SK-N-SH (cell line): ENCODE results near the gene PRR11. TPM values are rescaled to one million over a fixed set of nuclear protein-coding genes. Genes with fewer than 3 reads are reported as not detected.

Experiments used
- CTCF ChIA-PET: fragments of 300-600, 350-600 bp; formaldehyde crosslinking; extraction: SDS; loops from one replicate; lab custom pipeline; 2021; lab: Yijun Ruan, JAX
- POLR2A ChIA-PET: fragments of 350-600 bp; sonication (Branson Sonifier 250); formaldehyde crosslinking; extraction: SDS; loops from one replicate; lab custom pipeline; 2020; ENCODE audit warnings: antibody characterized with exemption, inconsistent platforms; lab: Yijun Ruan, JAX
- DNase-seq: peaks from one replicate; pipeline ENCODE4 v3.0.0; 2012
- H2AFZ ChIP-seq: fragments of 200-600 bp; sonication (generic); 2 replicates; pipeline ENCODE4 v1.8.1; 2016; ENCODE audit warnings: antibody characterized with exemption, mild to moderate bottlenecking, low read depth
- H3F3A ChIP-seq: fragments of 200-600 bp; sonication (generic); replicated peaks from 2 replicates; pipeline ENCODE3; 2016; ENCODE audit warnings: antibody characterized with exemption, mild to moderate bottlenecking; ENCODE audit not compliant: insufficient read depth
- H3K27ac ChIP-seq, 2 experiments: fragments of 200-500 bp in 1 of 2; fragments of 200-600 bp in 1 of 2; sonication (Bioruptor generic) in 1 of 2; sonication (generic), shearing (Covaris generic) in 1 of 2; 2 replicates each; pipeline versions ENCODE4 v1.5.1 to v1.6.1; 2014 to 2016; ENCODE audit warnings: low read depth in 2 of 2, inconsistent platforms in 1 of 2, low read length in 1 of 2, mild to moderate bottlenecking in 1 of 2, mixed read lengths in 1 of 2
- H3K27me3 ChIP-seq: fragments of 200-600 bp; sonication (generic), shearing (Covaris generic); 2 replicates; pipeline ENCODE4 v1.6.1; 2016; ENCODE audit warnings: mixed run types; ENCODE audit not compliant: insufficient read depth
- H3K36me3 ChIP-seq, 2 experiments: fragments of 200-500 bp in 1 of 2; fragments of 200-600 bp in 1 of 2; sonication (Bioruptor generic) in 1 of 2; sonication (generic) in 1 of 2; replicated peaks in 1 of 2; 2 replicates each; pipeline versions ENCODE3 to v1.5.1; 2014 to 2016; ENCODE audit warnings: low read length in 1 of 2, mild to moderate bottlenecking in 1 of 2; ENCODE audit not compliant: insufficient read depth in 2 of 2, control insufficient read depth in 1 of 2
- H3K4me1 ChIP-seq, 2 experiments: fragments of 200-500 bp in 1 of 2; fragments of 200-600 bp in 1 of 2; sonication (Bioruptor generic) in 1 of 2; sonication (generic), shearing (Covaris generic) in 1 of 2; 2 replicates each; pipeline versions ENCODE4 v1.5.1 to v1.6.1; 2014 to 2016; ENCODE audit warnings: low read depth in 1 of 2, low read length in 1 of 2, mixed run types in 1 of 2; ENCODE audit not compliant: insufficient read depth in 2 of 2, control insufficient read depth in 1 of 2
- H3K4me2 ChIP-seq: fragments of 200-600 bp; sonication (generic), shearing (Covaris generic); 2 replicates; pipeline ENCODE4 v1.6.1; 2017; ENCODE audit warnings: mixed run types
- H3K4me3 ChIP-seq, 2 experiments: fragments of 200-500 bp in 1 of 2; fragments of 200-600 bp in 1 of 2; sonication (Bioruptor generic) in 1 of 2; sonication (generic), shearing (Covaris generic) in 1 of 2; 2 replicates each; pipeline versions ENCODE4 v1.5.1 to v1.8.1; 2014 to 2016; ENCODE audit warnings: low read depth in 2 of 2, inconsistent platforms in 1 of 2, low read length in 1 of 2, mild to moderate bottlenecking in 1 of 2, mixed read lengths in 1 of 2, moderate library complexity in 1 of 2
- H3K79me2 ChIP-seq: fragments of 200-600 bp; sonication (generic); 2 replicates; pipeline ENCODE4 v1.8.1; 2017; ENCODE audit warnings: mild to moderate bottlenecking; ENCODE audit not compliant: insufficient read depth
- H3K9ac ChIP-seq: fragments of 200-600 bp; sonication (generic); 2 replicates; pipeline ENCODE4 v1.6.1; 2017; ENCODE audit warnings: mixed run types
- H3K9me2 ChIP-seq: fragments of 200-600 bp; sonication (generic); 2 replicates; pipeline ENCODE4 v1.6.1; 2017; ENCODE audit warnings: mixed run types
- H3K9me3 ChIP-seq: fragments of 200-600 bp; sonication (generic); 2 replicates; pipeline ENCODE4 v1.6.1; 2017; ENCODE audit warnings: mixed run types, mild to moderate bottlenecking, moderate library complexity
- H4K20me1 ChIP-seq: fragments of 200-600 bp; sonication (generic); 2 replicates; pipeline ENCODE4 v1.6.1; 2017; ENCODE audit warnings: mild to moderate bottlenecking, mixed run types; ENCODE audit not compliant: insufficient read depth
- CHD2 ChIP-seq: fragments of 150-350 bp; IDR thresholded peaks from 2 replicates; pipeline ENCODE4 v1.6.1; 2018; ENCODE audit warnings: low read length; ENCODE audit not compliant: partially characterized antibody
- EP300 ChIP-seq, 2 experiments: IDR thresholded peaks; 2 replicates each; pipeline versions ENCODE4 v1.4.0 to v1.6.1; 2012; ENCODE audit warnings: borderline replicate concordance in 1 of 2, low read depth in 1 of 2, low read length in 1 of 2
- EZH2phosphoT487 ChIP-seq: fragments of 200-600 bp; sonication (generic); IDR thresholded peaks from 2 replicates; pipeline ENCODE4 v1.6.1; 2017; ENCODE audit warnings: low read depth, mixed run types, mild to moderate bottlenecking, antibody characterized with exemption, moderate library complexity, borderline replicate concordance
- FOSL2 ChIP-seq: IDR thresholded peaks from 2 replicates; pipeline ENCODE4 v1.4.0; 2012; ENCODE audit warnings: low read depth, mild to moderate bottlenecking, moderate library complexity, borderline replicate concordance
- GATA2 ChIP-seq: sonication (generic); formaldehyde crosslinking; IDR thresholded peaks from 2 replicates; pipeline ENCODE4 v1.5.0; 2020; ENCODE audit warnings: mild to moderate bottlenecking, missing genetic modification reagents
- NRF1 ChIP-seq: IDR thresholded peaks from 2 replicates; pipeline ENCODE4 v1.6.1; 2012; ENCODE audit warnings: low read depth, mild to moderate bottlenecking, low read length
- POLR2AphosphoS5 ChIP-seq: IDR thresholded peaks from 2 replicates; pipeline ENCODE4 v1.6.1; 2012; ENCODE audit warnings: low read depth, low read length
- RAD21 ChIP-seq: IDR thresholded peaks from 2 replicates; pipeline ENCODE4 v1.6.1; 2012; ENCODE audit warnings: mild to moderate bottlenecking, low read length
- REST ChIP-seq: IDR thresholded peaks from 2 replicates; pipeline ENCODE4 v1.6.1; 2012; ENCODE audit warnings: mild to moderate bottlenecking, low read depth, low read length, moderate library complexity
- RFX5 ChIP-seq: IDR thresholded peaks from 2 replicates; pipeline ENCODE4 v1.6.1; 2012; ENCODE audit warnings: mild to moderate bottlenecking, improper control_type of control experiment, low read length
- RXRA ChIP-seq: IDR thresholded peaks from 2 replicates; pipeline ENCODE4 v1.4.0; 2012; ENCODE audit warnings: low read depth, mild to moderate bottlenecking, borderline replicate concordance
- TEAD4 ChIP-seq: IDR thresholded peaks from 2 replicates; pipeline ENCODE4 v1.4.0; 2012; ENCODE audit warnings: mild to moderate bottlenecking, borderline replicate concordance; ENCODE audit not compliant: insufficient read depth
- WGBS: methylation state at CpG from one replicate; pipeline ENCODE4 v1.1.6; 2017; ENCODE audit warnings: low lambda C conversion rate; 5-methylcytosine and 5-hydroxymethylcytosine counted together
- polyA plus RNA-seq, 3 experiments: library from polyadenylated mRNA; depleted of rRNA; stranded (reverse); fragments of >200 nt; gene quantifications; 2 replicates each; pipeline ENCODE4 v1.2.3, GENCODE V29; 2012
- TF ChIP-seq, protein P1 (sequence below): fragments of 150-350 bp; IDR thresholded peaks from 2 replicates; pipeline ENCODE4 v1.6.1; 2017; ENCODE audit warnings: antibody characterized with exemption, low read length, low read depth, borderline replicate concordance
- TF ChIP-seq, protein P2 (sequence below): IDR thresholded peaks from 2 replicates; pipeline ENCODE4 v1.4.0; 2012; ENCODE audit warnings: low read depth, borderline replicate concordance

Gene PRR11
- polyA plus RNA-seq, 1 of the 3 experiments (the other 2 are of a cell fraction) = 25.8 TPM

DNA sequence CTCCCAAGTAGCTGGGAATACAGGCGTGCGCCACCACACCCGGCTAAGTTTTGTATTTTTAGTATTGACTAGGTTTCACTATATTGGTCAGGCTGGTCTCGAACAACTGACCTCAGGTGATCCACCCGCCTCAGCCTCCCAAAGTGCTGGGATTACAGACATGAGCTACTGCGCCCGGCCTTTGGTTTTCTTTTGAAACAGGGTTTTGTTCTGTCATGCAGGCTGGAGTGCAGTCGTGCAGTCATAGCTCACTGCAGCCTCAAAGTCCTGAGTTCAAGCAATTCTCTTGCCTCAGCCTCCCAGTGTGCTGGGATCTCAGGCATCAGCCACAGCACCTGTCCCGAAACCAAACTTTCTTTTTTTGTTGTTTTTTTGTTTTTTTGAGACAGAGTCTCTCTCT, 25.1 kb downstream of the PRR11 start (continued):
- TF ChIP-seq REST (no peak), TEAD4 (no peak), CHD2 (no peak), RXRA (no peak), RFX5 (no peak), POLR2AphosphoS5 (no peak)
- TF ChIP-seq, protein P1, sequence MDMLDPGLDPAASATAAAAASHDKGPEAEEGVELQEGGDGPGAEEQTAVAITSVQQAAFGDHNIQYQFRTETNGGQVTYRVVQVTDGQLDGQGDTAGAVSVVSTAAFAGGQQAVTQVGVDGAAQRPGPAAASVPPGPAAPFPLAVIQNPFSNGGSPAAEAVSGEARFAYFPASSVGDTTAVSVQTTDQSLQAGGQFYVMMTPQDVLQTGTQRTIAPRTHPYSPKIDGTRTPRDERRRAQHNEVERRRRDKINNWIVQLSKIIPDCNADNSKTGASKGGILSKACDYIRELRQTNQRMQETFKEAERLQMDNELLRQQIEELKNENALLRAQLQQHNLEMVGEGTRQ = no peak

GRCh38 chr17:59181481-59181880, 25.9 kb downstream of the PRR11 start:
- Histone ChIP-seq H3K4me3 (no peak overlapping the region), H3K4me1 (no peaks in the 10 kb centered on the region), H3K4me2 (no peak overlapping the region), H3K27me3 (no peaks in the 10 kb centered on the region), H3K9ac (no peak overlapping the region), H3K9me2 (no peaks in the 10 kb centered on the region), H3F3A (no peaks in the 10 kb centered on the region), H3K27ac (no peak overlapping the region), H2AFZ (no peak overlapping the region), H3K9me3 (no peaks in the 10 kb centered on the region), H3K79me2 (peaks cover 63% of the 10 kb centered on the region), H3K36me3 (peaks cover 0 to 17% of the 10 kb centered on the region in 2 experiments), H4K20me1 (no peaks in the 10 kb centered on the region)
- ChIA-PET POLR2A (no interaction called here), CTCF (no interaction called here)
- TF ChIP-seq FOSL2 (no peak), NRF1 (no peak), RFX5 (no peak), RAD21 (no peak), GATA2 (no peak), EZH2phosphoT487 (no peak), RXRA (no peak), EP300 (IDR thresholded peaks at IDR 0.05; ENCODE audit: borderline replicate concordance in 1 of 2, low read depth in 1 of 2, low read length in 1 of 2) (no peak)
- TF ChIP-seq, protein P2, sequence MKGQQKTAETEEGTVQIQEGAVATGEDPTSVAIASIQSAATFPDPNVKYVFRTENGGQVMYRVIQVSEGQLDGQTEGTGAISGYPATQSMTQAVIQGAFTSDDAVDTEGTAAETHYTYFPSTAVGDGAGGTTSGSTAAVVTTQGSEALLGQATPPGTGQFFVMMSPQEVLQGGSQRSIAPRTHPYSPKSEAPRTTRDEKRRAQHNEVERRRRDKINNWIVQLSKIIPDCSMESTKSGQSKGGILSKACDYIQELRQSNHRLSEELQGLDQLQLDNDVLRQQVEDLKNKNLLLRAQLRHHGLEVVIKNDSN = no peak
- WGBS = 98% methylated on average over 9 of the region's 9 CpGs
- DNase-seq = no peak
